ENCODE measurements around the gene RPS3A. TPM values are rescaled to one million over a fixed set of nuclear protein-coding genes. Genes with fewer than 3 reads are reported as not detected.

The RPS3A gene
- total and polyA plus RNA-seq, 4 donors: 337 to 1,043 (median 588) TPM

GRCh38 chr4:151110236-151110635 lies 10.8 kb downstream of the RPS3A start (continued):
- TF ChIP-seq REST (IDR thresholded peaks at IDR 0.05) (no peak), JUND (IDR thresholded peaks at IDR 0.05) (no peak), HNF4G (IDR thresholded peaks at IDR 0.05) (no peak)

GRCh38 chr4:151114338-151114737 lies 14.9 kb downstream of the RPS3A start:
- Histone ChIP-seq H3K9ac (ENCODE audit: low read depth in 1 of 2, low read length in 2 of 2) (no peak overlapping the region), H3K9me3 (ENCODE audit: control insufficient read depth in 4 of 4, low read length in 3 of 4) (no peaks in the 10 kb centered on the region), H3K4me3 (ENCODE audit: low read depth in 1 of 3, low read length in 3 of 3) (no peak overlapping the region), H3K27ac (ENCODE audit: low read depth in 1 of 2, low read length in 2 of 2) (no peak overlapping the region), H3K36me3 (ENCODE audit: control insufficient read depth in 4 of 4, insufficient read depth in 3 of 4, low read depth in 1 of 4, low read length in 3 of 4) (peaks cover 0 to 3% (median under 1%) of the 10 kb centered on the region in 4 donors), H3K4me1 (ENCODE audit: control insufficient read depth in 4 of 4, insufficient read depth in 4 of 4, low read length in 3 of 4) (peaks cover 0 to 7% (median 2%) of the 10 kb centered on the region in 4 donors), H3K27me3 (ENCODE audit: control insufficient read depth in 4 of 4, insufficient read depth in 4 of 4, low read length in 3 of 4) (no peaks in the 10 kb centered on the region)
- TF ChIP-seq RAD21 (IDR thresholded peaks at IDR 0.05) (no peak), JUND (IDR thresholded peaks at IDR 0.05) (no peak), SP1 (IDR thresholded peaks at IDR 0.05) (no peak), HNF4G (IDR thresholded peaks at IDR 0.05) (no peak), ATF3 (IDR thresholded peaks at IDR 0.05) (no peak), GABPA (IDR thresholded peaks at IDR 0.05 in 1 of 2, conservative IDR thresholded peaks at IDR 0.05 in 1 of 2) (no peak), REST (IDR thresholded peaks at IDR 0.05) (no peak), FOXA1 (IDR thresholded peaks at IDR 0.05) (no peak), YY1 (IDR thresholded peaks at IDR 0.05) (no peak)
- 84% methylated on average over 3 of the region's 3 CpGs for WGBS
- DNase-seq (ENCODE audit: low spot score): no peak

GRCh38 chr4:151114986-151115385 lies 15.6 kb downstream of the RPS3A start:
- Histone ChIP-seq H3K36me3 (ENCODE audit: control insufficient read depth in 4 of 4, insufficient read depth in 3 of 4, low read depth in 1 of 4, low read length in 3 of 4) (peaks cover 0 to 4% (median 3%) of the 10 kb centered on the region in 4 donors), H3K27me3 (ENCODE audit: control insufficient read depth in 4 of 4, insufficient read depth in 4 of 4, low read length in 3 of 4) (no peaks in the 10 kb centered on the region), H3K4me1 (ENCODE audit: control insufficient read depth in 4 of 4, insufficient read depth in 4 of 4, low read length in 3 of 4) (peaks cover 0 to 7% (median 2%) of the 10 kb centered on the region in 4 donors), H3K4me3 (ENCODE audit: low read depth in 1 of 3, low read length in 3 of 3) (no peak overlapping the region), H3K9ac (ENCODE audit: low read depth in 1 of 2, low read length in 2 of 2) (no peak overlapping the region), H3K27ac (ENCODE audit: low read depth in 1 of 2, low read length in 2 of 2) (no peak overlapping the region), H3K9me3 (ENCODE audit: control insufficient read depth in 4 of 4, low read length in 3 of 4) (no peaks in the 10 kb centered on the region)
- WGBS: 97% methylated on average over 5 of the region's 5 CpGs
- no peak for DNase-seq (ENCODE audit: low spot score)
- no peak for TF ChIP-seq CTCF (IDR thresholded peaks at IDR 0.05; ENCODE audit: low read depth, low read length, missing input control)
- TF ChIP-seq HNF4G (IDR thresholded peaks at IDR 0.05): no peak
- no peak for TF ChIP-seq MAX (IDR thresholded peaks at IDR 0.05)
- no peak for TF ChIP-seq REST (IDR thresholded peaks at IDR 0.05)
- TF ChIP-seq RXRA (IDR thresholded peaks at IDR 0.05): no peak
- TF ChIP-seq ZBTB33 (IDR thresholded peaks at IDR 0.05): no peak
- no peak for TF ChIP-seq RAD21 (IDR thresholded peaks at IDR 0.05)
- no peak for TF ChIP-seq NR2F2 (IDR thresholded peaks at IDR 0.05)
